ENCODE data around the gene DPT. TPM values are rescaled to one million over a fixed set of nuclear protein-coding genes. Genes with fewer than 3 reads are reported as not detected.

DPT gene
- total and polyA plus RNA-seq, 2 of the 4 experiments (the other 2 are of a cell fraction): not detected

GRCh38 chr1:168760241-168760640, 31.2 kb upstream of the DPT start:
- Histone ChIP-seq H3K36me3 (ENCODE audit: control insufficient read depth, insufficient read depth, low read length) (no peaks in the 10 kb centered on the region), H3K56ac (ENCODE audit: extremely low read depth, insufficient read depth, low read length) (no peak overlapping the region), H4K20me1 (ENCODE audit: insufficient read depth, low read length) (no peaks in the 10 kb centered on the region), H3K9me3 (ENCODE audit: control insufficient read depth, insufficient read depth, low read length) (no peaks in the 10 kb centered on the region), H3K4me2 (ENCODE audit: low read depth, low read length) (no peak overlapping the region), H3K9ac (ENCODE audit: low read depth, low read length) (no peak overlapping the region), H4K8ac (ENCODE audit: low read depth in 2 of 2, low read length in 2 of 2) (no peak overlapping the region), H2AFZ (replicated peaks; ENCODE audit: low read length, poor library complexity) (no peak overlapping the region), H3K4me3 (ENCODE audit: insufficient read depth, low read depth, low read length) (no peak overlapping the region), H3K27ac (ENCODE audit: insufficient read depth, low read length) (no peak overlapping the region), H2AK9ac (replicated peaks; ENCODE audit: low read depth, low read length, poor library complexity) (no peak overlapping the region), H3K4me1 (ENCODE audit: control insufficient read depth, insufficient read depth, low read length) (no peaks in the 10 kb centered on the region), H2BK20ac (ENCODE audit: low read depth, low read length) (no peak overlapping the region), H4K5ac (ENCODE audit: low read depth, low read length) (no peak overlapping the region), H2BK5ac (ENCODE audit: low read depth, low read length, poor library complexity, severe bottlenecking) (no peak overlapping the region), H3K79me1 (ENCODE audit: low read depth in 1 of 2, low read length in 2 of 2) (no peaks in the 10 kb centered on the region), H3K18ac (ENCODE audit: low read depth, low read length) (no peak overlapping the region), H4K91ac (ENCODE audit: insufficient read depth, low read depth, low read length) (no peak overlapping the region), H3K14ac (replicated peaks; ENCODE audit: low read depth, low read length) (no peak overlapping the region), H2BK120ac (ENCODE audit: low read depth, low read length) (no peak overlapping the region), H3K9me1 (ENCODE audit: insufficient read depth, low read length) (no peaks in the 10 kb centered on the region), H3K4ac (ENCODE audit: low read depth, low read length) (no peak overlapping the region), H3K23ac (ENCODE audit: low read depth, low read length) (no peak overlapping the region), H2BK15ac (ENCODE audit: low read depth, low read length) (no peak overlapping the region), H2AK5ac (ENCODE audit: low read depth, low read length) (no peak overlapping the region), H3K27me3 (ENCODE audit: control insufficient read depth, insufficient read depth, low read length) (no peaks in the 10 kb centered on the region)
- intact Hi-C loops (cut with micrococcal nuclease) (no loop called here), in situ Hi-C loops (cut with MboI; ENCODE audit: low sequenced_read_pairs) (no loop called here), dilution Hi-C loops (cut with HindIII; ENCODE audit: low sequenced_read_pairs, unreplicated experiment) (no loop called here)
- 80% methylated on average over 1 of the region's 2 CpGs; no CpG with 5 or more reads in 1 of the 2 experiments for WGBS, 2 experiments (ENCODE audit: extremely low coverage in 2 of 2, insufficient read length in 1 of 2)
- BruUV-seq (replicated peaks): no TSS peak
- DNase-seq (no peak), ATAC-seq (ENCODE audit: low read depth) (no peak)
- ChIA-PET POLR2A (ENCODE audit: unreplicated experiment) (no interaction called here), CTCF (no interaction called here)
- TF ChIP-seq USF2 (IDR thresholded peaks at IDR 0.05; ENCODE audit: low read depth, low read length) (no peak), RAD21 (IDR thresholded peaks at IDR 0.05; ENCODE audit: low read length) (no peak), CHD1 (IDR thresholded peaks at IDR 0.05; ENCODE audit: low read depth, low read length) (no peak), SMC3 (IDR thresholded peaks at IDR 0.05; ENCODE audit: low read depth, low read length) (no peak), MAZ (IDR thresholded peaks at IDR 0.05; ENCODE audit: borderline replicate concordance, low read depth, low read length) (no peak), MAFK (IDR thresholded peaks at IDR 0.05; ENCODE audit: low read depth, low read length) (no peak), NFE2L2 (IDR thresholded peaks at IDR 0.05; ENCODE audit: low read depth, low read length) (no peak), CEBPB (IDR thresholded peaks at IDR 0.05; ENCODE audit: low read depth, low read length) (no peak), ELK1 (IDR thresholded peaks at IDR 0.05; ENCODE audit: borderline replicate concordance, low read depth, low read length) (no peak), CTCF (conservative IDR thresholded peaks at IDR 0.05; ENCODE audit: low read depth, low read length) (no peak), POLR2A (IDR thresholded peaks at IDR 0.05; ENCODE audit: low read depth, low read length) (no peak), RFX5 (IDR thresholded peaks at IDR 0.05; ENCODE audit: low read depth, low read length) (no peak), FOS (IDR thresholded peaks at IDR 0.05; ENCODE audit: low read depth, low read length) (no peak), MXI1 (IDR thresholded peaks at IDR 0.05; ENCODE audit: borderline replicate concordance, low read depth, low read length) (no peak), RCOR1 (IDR thresholded peaks at IDR 0.05; ENCODE audit: insufficient replicate concordance, low read length) (no peak), BHLHE40 (IDR thresholded peaks at IDR 0.05; ENCODE audit: low read depth, low read length) (no peak)
